HPDE6-E6E7 (cell line): ENCODE results near the gene PEX11G.
"Not testable (repeated sequence)": the region's sequence is repeated elsewhere in the genome, so short reads cannot be mapped to it uniquely, and the experiment has no call there.

ENCODE experiments used
- DNase-seq: peaks from one replicate; pipeline ENCODE4 v3.0.0; 2011; ENCODE audit warnings: missing footprints; ENCODE audit errors: extremely low spot score

PEX11G gene

GRCh38 chr19:7434391-7434790 is 54.4 kb downstream of the PEX11G start:
- DNase-seq = no peak

GRCh38 chr19:7433456-7433855 is 55.4 kb downstream of the PEX11G start:
- not testable (repeated sequence) for DNase-seq

- no peak for DNase-seq
These were observed 59.1 kb downstream of the PEX11G start for GRCh38 chr19:7429638-7430282.

GRCh38 chr19:7428651-7429113 is 60.2 kb downstream of the PEX11G start:
- no peak for DNase-seq

- no peak for DNase-seq
These were observed 60.9 kb downstream of the PEX11G start for GRCh38 chr19:7427944-7428343.

- no peak for DNase-seq
These were observed 61.8 kb downstream of the PEX11G start for GRCh38 chr19:7426986-7427385.
